Thoracic aorta (tissue), 2 donors: ENCODE results near the gene EYA3. TPM values are rescaled to one million over a fixed set of nuclear protein-coding genes. Genes with fewer than 3 reads are reported as not detected.

Experiments used
- ATAC-seq: fragments of 150-250 bp; one replicate; pipeline ENCODE4 v1.8.0; 2017; ENCODE audit warnings: low read depth; ENCODE audit not compliant: insufficient number of reproducible peaks, low FRiP score
- DNase-seq: peaks from one replicate; pipeline ENCODE4 v3.0.0-alpha.2; 2020; ENCODE audit warnings: low spot score
- H3K27ac ChIP-seq, 2 donors: fragments of 200-600 bp; sonication (generic); 1 replicate in 1 of 2; 2 replicates in 1 of 2; pipeline ENCODE4 v1.5.1; 2016; ENCODE audit warnings: mild to moderate bottlenecking in 2 of 2, moderate library complexity in 2 of 2
- H3K27me3 ChIP-seq: fragments of 200-600 bp; sonication (generic); replicated peaks from 2 replicates; pipeline ENCODE4 v1.6.0; 2016; ENCODE audit warnings: mild to moderate bottlenecking; ENCODE audit not compliant: insufficient read depth
- H3K36me3 ChIP-seq: fragments of 200-600 bp; sonication (generic); one replicate; pipeline ENCODE4 v1.5.1; 2016
- H3K4me1 ChIP-seq, 2 donors: fragments of 200-600 bp; sonication (generic); 1 replicate in 1 of 2; 2 replicates in 1 of 2; pipeline versions ENCODE4 v1.5.1 to v1.6.0; 2016; ENCODE audit warnings: low read depth in 2 of 2, mild to moderate bottlenecking in 1 of 2; ENCODE audit not compliant: control insufficient read depth in 1 of 2
- H3K4me3 ChIP-seq: fragments of 200-600 bp; sonication (generic); 2 replicates; pipeline ENCODE4 v1.5.1; 2016; ENCODE audit warnings: mild to moderate bottlenecking
- H3K9me3 ChIP-seq: fragments of 200-600 bp; sonication (generic); 2 replicates; pipeline ENCODE4 v1.5.1; 2016
- CTCF ChIP-seq: fragments of 200-600 bp; sonication (generic); IDR thresholded peaks from one replicate; pipeline ENCODE4 v1.5.1; 2019; ENCODE audit warnings: antibody characterized with exemption
- total RNA-seq, 2 donors: library from RNA; depleted of rRNA; stranded (reverse); fragments of >200 nt; gene quantifications; one replicate each; pipeline versions ENCODE4 v1.1.0 to v1.2.3, GENCODE V29; 2016

Gene EYA3
- total RNA-seq, 2 donors from 2014 or later, result 11.0 to 18.7 TPM

GRCh38 chr1:27961646-27962221 is 126.7 kb downstream of the EYA3 start:
- Histone ChIP-seq H3K4me1 (peaks cover 0 to 28% of the 10 kb centered on the region in 2 donors), H3K36me3 (peaks cover 18% of the 10 kb centered on the region), H3K27me3 (no peaks in the 10 kb centered on the region), H3K27ac (peak overlapping the region; percentile 93 to 94), H3K4me3 (peak overlapping the region; percentile 90), H3K9me3 (no peaks in the 10 kb centered on the region)
- no peak for ATAC-seq
- DNase-seq, result no peak
- TF ChIP-seq CTCF, result no peak

- DNase-seq, result no peak
- H3K4me1 ChIP-seq, result peaks cover 0 to 28% of the 10 kb centered on the region in 2 donors
- peak overlapping the region; percentile 93 to 94 for H3K27ac ChIP-seq
- H3K9me3 ChIP-seq, result no peaks in the 10 kb centered on the region
- no peaks in the 10 kb centered on the region for H3K27me3 ChIP-seq
- TF ChIP-seq CTCF, result no peak
- peaks cover 13% of the 10 kb centered on the region for H3K36me3 ChIP-seq
- no peak for ATAC-seq
- H3K4me3 ChIP-seq, result peak overlapping the region; percentile 90
Observed at GRCh38 chr1:27960762-27961645, 127.4 kb downstream of the EYA3 start.

GRCh38 chr1:27959792-27960603 is 128.4 kb downstream of the EYA3 start, which contains the start of gene XKR8:
XKR8 (plus strand) TSS chr1:27959973; CDS start chr1:27960070, 97 bp downstream.
- Histone ChIP-seq H3K27ac (peak within 1 kb of the TSS; percentile 93 to 94), H3K36me3 (peaks cover 6% of the 10 kb centered on the region), H3K4me1 (peaks cover 0 to 28% of the 10 kb centered on the region in 2 donors), H3K9me3 (no peaks in the 10 kb centered on the region), H3K27me3 (no peaks in the 10 kb centered on the region), H3K4me3 (peak within 1 kb of the TSS; percentile 90)
- no peak for DNase-seq
- no peak for TF ChIP-seq CTCF
- ATAC-seq, result peak; percentile 65

- Histone ChIP-seq H3K36me3 (no peaks in the 10 kb centered on the region), H3K27ac (peak overlapping the region in 1 of 2 donors; percentile 93), H3K4me3 (no peak overlapping the region), H3K9me3 (no peaks in the 10 kb centered on the region), H3K4me1 (peaks cover 0 to 28% of the 10 kb centered on the region in 2 donors), H3K27me3 (no peaks in the 10 kb centered on the region)
- DNase-seq (no peak), ATAC-seq (no peak)
- TF ChIP-seq CTCF, result no peak
Observed at GRCh38 chr1:27958513-27958912, 129.9 kb downstream of the EYA3 start.
